ENCODE measurements around the gene LRRC56.

LRRC56 gene

GRCh38 chr11:601573-602245 is 64.4 kb downstream of the LRRC56 start:
- DNase-seq: no peak

DNA sequence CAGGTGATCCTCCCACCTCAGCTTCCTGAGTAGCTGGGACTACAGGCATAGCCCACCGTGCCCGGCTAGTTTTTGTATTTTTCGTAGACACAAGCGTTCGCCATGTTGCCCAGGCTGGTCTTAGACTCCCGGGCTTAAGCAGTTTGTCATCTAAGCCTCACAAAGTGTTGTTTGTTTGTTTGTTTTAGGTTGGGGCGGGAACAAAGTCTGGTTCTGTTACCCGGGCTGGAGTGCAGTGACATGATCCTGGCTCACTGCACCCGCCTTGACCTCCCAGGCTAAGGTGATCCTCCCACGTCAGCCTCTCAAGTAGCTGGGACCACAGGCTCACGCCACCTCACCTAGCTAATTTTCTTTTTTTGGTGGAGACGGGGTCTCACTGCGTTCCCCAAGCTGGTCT is 65.8 kb downstream of the LRRC56 start:
- DNase-seq: no peak
